ENCODE results near the gene POC1A.

Gene POC1A

DNA sequence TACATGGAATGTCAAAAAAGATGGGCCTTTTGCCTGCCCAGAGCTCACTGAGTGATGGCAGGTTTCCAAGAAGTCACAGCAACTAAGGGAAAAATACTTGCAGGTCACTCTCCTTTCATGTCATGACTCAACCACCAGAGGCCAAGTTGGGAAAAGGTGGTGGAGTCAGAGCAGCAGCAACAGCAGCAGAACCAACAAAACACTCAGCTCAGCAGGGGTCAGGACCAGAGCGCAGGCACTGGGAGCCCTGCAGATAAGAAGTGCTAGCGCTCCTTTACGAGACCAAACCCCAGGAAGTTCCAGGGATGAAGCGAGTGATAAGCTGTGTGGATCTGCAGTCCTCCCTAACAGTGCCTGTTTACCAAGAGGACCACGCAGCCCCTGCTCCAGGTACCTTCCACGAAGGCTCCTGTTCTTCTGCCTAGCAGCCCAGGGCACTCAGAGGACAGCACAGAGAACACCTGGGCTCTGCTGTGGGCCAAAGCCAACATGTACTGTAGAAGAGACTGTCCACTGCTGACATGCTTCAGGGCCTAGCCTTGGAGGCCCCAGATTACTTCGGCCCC lies 26.0 kb downstream of the POC1A start:
- Histone ChIP-seq H3K9ac (ENCODE audit: low read length in 2 of 2) (no peak overlapping the region), H3K4me1 (ENCODE audit: control insufficient read depth, insufficient read depth, low read length) (peaks cover 3% of the 10 kb centered on the region), H3K36me3 (ENCODE audit: control insufficient read depth in 2 of 2, insufficient read depth in 2 of 2, low read length in 2 of 2) (no peaks in the 10 kb centered on the region), H3K4me3 (ENCODE audit: low read length in 2 of 2) (no peak overlapping the region), H3K27me3 (ENCODE audit: control insufficient read depth in 1 of 2, insufficient read depth in 2 of 2, low read length in 2 of 2) (no peaks in the 10 kb centered on the region), H3K9me3 (ENCODE audit: control insufficient read depth in 2 of 2, low read length in 2 of 2) (no peaks in the 10 kb centered on the region), H3K27ac (ENCODE audit: low read length) (no peak overlapping the region)

DNA sequence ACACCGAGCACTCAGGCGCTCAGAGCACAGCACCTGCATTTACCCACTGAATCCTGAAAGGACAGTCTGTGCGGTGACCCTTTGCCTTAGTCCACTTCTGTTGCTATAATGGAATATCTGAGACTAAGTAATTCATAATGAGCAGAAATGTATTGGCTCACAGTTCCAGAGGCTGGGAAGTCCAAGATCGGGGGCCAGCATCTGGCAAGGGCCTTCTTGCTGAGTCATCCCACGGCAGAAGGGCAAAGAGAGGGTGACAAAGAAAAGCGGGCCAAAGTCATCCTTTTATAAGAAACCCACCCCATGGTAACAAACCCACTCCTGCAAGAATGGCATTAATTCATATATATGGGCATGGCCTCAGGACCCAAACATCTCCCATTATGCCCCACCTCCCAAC lies 27.7 kb downstream of the POC1A start:
- H3K4me1 ChIP-seq (ENCODE audit: control insufficient read depth, insufficient read depth, low read length): peaks cover 14% of the 10 kb centered on the region
- H3K9me3 ChIP-seq (ENCODE audit: control insufficient read depth in 2 of 2, low read length in 2 of 2): no peaks in the 10 kb centered on the region
- no peak overlapping the region for H3K27ac ChIP-seq (ENCODE audit: low read length)
- H3K27me3 ChIP-seq (ENCODE audit: control insufficient read depth in 1 of 2, insufficient read depth in 2 of 2, low read length in 2 of 2): no peaks in the 10 kb centered on the region
- no peaks in the 10 kb centered on the region for H3K36me3 ChIP-seq (ENCODE audit: control insufficient read depth in 2 of 2, insufficient read depth in 2 of 2, low read length in 2 of 2)
- no peak overlapping the region for H3K4me3 ChIP-seq (ENCODE audit: low read length in 2 of 2)
- H3K9ac ChIP-seq (ENCODE audit: low read length in 2 of 2): no peak overlapping the region

DNA sequence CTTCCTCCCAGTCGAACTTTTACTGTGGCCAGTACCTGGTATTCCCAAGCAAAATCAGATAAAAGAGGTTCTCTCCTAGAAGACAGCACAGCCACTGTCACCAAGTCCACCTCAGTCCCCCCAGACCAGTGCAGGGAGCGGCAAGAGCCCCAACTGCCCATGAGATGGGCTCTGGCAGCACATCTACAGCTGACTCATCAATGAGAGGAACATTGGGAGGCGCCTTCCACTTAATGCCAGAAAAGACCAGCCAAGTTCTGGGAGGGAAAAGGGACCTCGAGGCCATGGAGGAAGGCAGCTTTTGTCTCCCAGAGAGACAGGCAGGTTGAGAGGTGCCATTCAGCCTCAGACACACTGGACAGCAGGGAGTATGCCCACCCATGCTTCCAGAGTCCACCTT lies 28.2 kb downstream of the POC1A start:
- H3K9me3 ChIP-seq (ENCODE audit: control insufficient read depth in 2 of 2, low read length in 2 of 2): no peaks in the 10 kb centered on the region
- H3K36me3 ChIP-seq (ENCODE audit: control insufficient read depth in 2 of 2, insufficient read depth in 2 of 2, low read length in 2 of 2): no peaks in the 10 kb centered on the region
- no peaks in the 10 kb centered on the region for H3K27me3 ChIP-seq (ENCODE audit: control insufficient read depth in 1 of 2, insufficient read depth in 2 of 2, low read length in 2 of 2)
- H3K4me1 ChIP-seq (ENCODE audit: control insufficient read depth, insufficient read depth, low read length): peaks cover 16% of the 10 kb centered on the region
- no peak overlapping the region for H3K4me3 ChIP-seq (ENCODE audit: low read length in 2 of 2)
- no peak overlapping the region for H3K27ac ChIP-seq (ENCODE audit: low read length)
- H3K9ac ChIP-seq (ENCODE audit: low read length in 2 of 2): no peak overlapping the region

DNA sequence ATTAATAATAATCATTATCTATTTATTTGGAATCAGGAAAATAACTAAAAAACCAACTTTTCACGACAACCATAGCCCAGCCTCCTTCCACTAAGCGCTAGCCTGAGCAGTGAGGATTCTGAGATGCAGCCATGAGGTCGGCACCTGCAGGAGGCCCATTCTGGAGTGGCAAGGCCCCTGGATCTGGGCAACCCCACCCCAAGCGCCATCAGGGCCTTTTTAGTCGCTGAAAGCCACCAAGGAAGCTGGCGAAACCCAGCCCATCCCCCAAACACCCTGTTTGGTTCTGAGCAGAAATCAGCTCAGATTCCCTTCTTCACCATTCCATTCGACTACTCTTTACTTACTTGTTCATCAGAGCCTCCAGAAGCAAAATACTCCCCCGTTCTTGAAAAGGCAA lies 29.5 kb downstream of the POC1A start:
- Histone ChIP-seq H3K4me3 (ENCODE audit: low read length in 2 of 2) (no peak overlapping the region), H3K9ac (ENCODE audit: low read length in 2 of 2) (no peak overlapping the region), H3K27me3 (ENCODE audit: control insufficient read depth in 1 of 2, insufficient read depth in 2 of 2, low read length in 2 of 2) (no peaks in the 10 kb centered on the region), H3K27ac (ENCODE audit: low read length) (no peak overlapping the region), H3K9me3 (ENCODE audit: control insufficient read depth in 2 of 2, low read length in 2 of 2) (no peaks in the 10 kb centered on the region), H3K36me3 (ENCODE audit: control insufficient read depth in 2 of 2, insufficient read depth in 2 of 2, low read length in 2 of 2) (no peaks in the 10 kb centered on the region), H3K4me1 (ENCODE audit: control insufficient read depth, insufficient read depth, low read length) (peaks cover 23% of the 10 kb centered on the region)

DNA sequence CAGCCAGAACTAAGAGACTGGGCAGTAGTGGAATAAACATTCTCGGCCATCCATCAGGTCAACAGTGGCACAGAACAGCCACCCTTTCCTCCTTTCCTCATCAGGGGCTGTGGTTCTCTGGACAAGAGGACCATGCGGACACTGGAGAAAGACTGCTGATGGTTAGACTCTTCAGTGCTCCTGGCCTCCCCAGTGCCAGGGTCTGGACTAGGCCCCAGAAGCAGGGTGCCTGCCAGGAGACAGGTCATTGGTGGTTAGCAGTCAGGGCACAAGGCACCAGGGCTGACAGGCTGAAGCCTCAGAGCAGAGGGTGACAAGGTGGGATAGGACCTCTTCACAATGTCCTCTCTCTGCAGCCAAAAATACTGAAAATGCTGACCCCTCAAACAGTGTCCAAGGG lies 30.1 kb downstream of the POC1A start:
- Histone ChIP-seq H3K27me3 (ENCODE audit: control insufficient read depth in 1 of 2, insufficient read depth in 2 of 2, low read length in 2 of 2) (no peaks in the 10 kb centered on the region), H3K4me1 (ENCODE audit: control insufficient read depth, insufficient read depth, low read length) (peaks cover 23% of the 10 kb centered on the region), H3K9me3 (ENCODE audit: control insufficient read depth in 2 of 2, low read length in 2 of 2) (no peaks in the 10 kb centered on the region), H3K36me3 (ENCODE audit: control insufficient read depth in 2 of 2, insufficient read depth in 2 of 2, low read length in 2 of 2) (no peaks in the 10 kb centered on the region), H3K9ac (ENCODE audit: low read length in 2 of 2) (no peak overlapping the region), H3K4me3 (ENCODE audit: low read length in 2 of 2) (no peak overlapping the region), H3K27ac (ENCODE audit: low read length) (no peak overlapping the region)

DNA sequence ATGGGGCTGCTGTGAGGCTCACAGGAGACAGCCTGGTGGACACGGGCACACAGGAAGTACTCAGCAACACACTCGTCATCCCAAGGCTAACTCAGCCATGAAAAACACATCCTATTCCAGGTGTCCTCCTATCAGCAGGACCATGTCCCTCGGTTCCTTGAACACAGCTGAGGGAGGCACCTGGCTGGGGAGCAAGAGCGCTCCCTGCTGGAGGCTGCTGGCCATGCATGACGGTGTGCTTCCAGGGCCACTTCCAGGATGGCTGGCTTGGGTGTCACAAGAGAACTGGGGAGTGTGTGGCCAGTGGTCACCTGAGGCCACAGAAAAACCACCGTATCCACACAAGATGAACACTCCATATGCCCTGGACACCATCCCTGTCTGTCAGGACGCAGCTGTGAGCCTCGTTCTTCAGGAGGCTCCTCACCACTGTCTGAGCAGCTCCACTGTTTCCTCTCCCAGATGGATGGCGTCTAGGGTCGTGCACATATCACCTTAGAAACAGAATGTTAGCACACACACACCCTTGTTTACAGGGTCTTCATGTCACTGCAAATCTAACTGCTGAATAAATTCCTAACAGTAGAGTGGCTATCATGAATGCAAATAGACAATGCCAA lies 31.0 kb downstream of the POC1A start:
- Histone ChIP-seq H3K4me1 (ENCODE audit: control insufficient read depth, insufficient read depth, low read length) (peaks cover 23% of the 10 kb centered on the region), H3K36me3 (ENCODE audit: control insufficient read depth in 2 of 2, insufficient read depth in 2 of 2, low read length in 2 of 2) (no peaks in the 10 kb centered on the region), H3K27ac (ENCODE audit: low read length) (no peak overlapping the region), H3K9ac (ENCODE audit: low read length in 2 of 2) (no peak overlapping the region), H3K4me3 (ENCODE audit: low read length in 2 of 2) (no peak overlapping the region), H3K9me3 (ENCODE audit: control insufficient read depth in 2 of 2, low read length in 2 of 2) (no peaks in the 10 kb centered on the region), H3K27me3 (ENCODE audit: control insufficient read depth in 1 of 2, insufficient read depth in 2 of 2, low read length in 2 of 2) (no peaks in the 10 kb centered on the region)

DNA sequence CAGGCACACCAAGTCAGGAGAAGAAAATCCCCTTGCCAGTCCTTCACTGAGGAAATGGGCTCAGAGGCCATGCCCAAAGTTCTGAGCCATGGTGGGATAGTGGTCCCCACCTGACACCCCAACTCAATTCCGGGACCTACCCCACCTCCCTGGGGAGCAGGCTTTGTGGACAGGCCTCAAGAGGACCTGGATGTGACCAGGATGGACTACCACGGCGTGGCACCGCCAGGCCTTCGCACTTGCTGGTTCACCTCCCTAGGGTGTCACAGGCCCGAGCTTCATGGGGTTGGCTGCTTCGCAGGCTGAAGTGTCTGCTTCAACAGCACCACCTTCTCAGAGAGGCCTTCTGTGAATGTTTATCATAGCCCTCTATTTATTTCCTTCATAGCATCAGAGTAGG lies 31.7 kb downstream of the POC1A start:
- Histone ChIP-seq H3K9ac (ENCODE audit: low read length in 2 of 2) (peak overlapping the region in 1 of 2 donors; percentile 23), H3K36me3 (ENCODE audit: control insufficient read depth in 2 of 2, insufficient read depth in 2 of 2, low read length in 2 of 2) (no peaks in the 10 kb centered on the region), H3K4me3 (ENCODE audit: low read length in 2 of 2) (no peak overlapping the region), H3K27ac (ENCODE audit: low read length) (no peak overlapping the region), H3K4me1 (ENCODE audit: control insufficient read depth, insufficient read depth, low read length) (peaks cover 23% of the 10 kb centered on the region), H3K9me3 (ENCODE audit: control insufficient read depth in 2 of 2, low read length in 2 of 2) (no peaks in the 10 kb centered on the region), H3K27me3 (ENCODE audit: control insufficient read depth in 1 of 2, insufficient read depth in 2 of 2, low read length in 2 of 2) (no peaks in the 10 kb centered on the region)

DNA sequence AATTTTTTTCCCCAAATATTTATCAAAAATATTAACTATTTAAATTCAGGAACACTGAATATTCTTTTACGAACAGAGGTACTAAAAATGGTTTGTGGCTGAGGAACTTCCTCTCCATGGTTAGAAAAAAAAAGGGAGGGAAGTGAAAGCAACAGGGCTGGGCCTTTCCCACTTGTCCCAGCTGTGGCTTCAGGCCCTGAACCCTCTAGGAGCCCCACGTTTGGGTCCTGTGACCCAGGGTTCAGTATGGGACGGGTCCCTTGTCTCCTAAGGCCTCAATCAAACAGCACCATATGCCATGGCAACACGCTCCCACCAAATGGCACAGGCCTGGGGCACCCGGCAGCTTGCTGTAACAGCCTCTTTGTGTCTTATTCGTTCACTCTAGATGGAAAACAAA lies 32.4 kb downstream of the POC1A start:
- no peak overlapping the region for H3K9ac ChIP-seq (ENCODE audit: low read length in 2 of 2)
- no peaks in the 10 kb centered on the region for H3K27me3 ChIP-seq (ENCODE audit: control insufficient read depth in 1 of 2, insufficient read depth in 2 of 2, low read length in 2 of 2)
- no peak overlapping the region for H3K4me3 ChIP-seq (ENCODE audit: low read length in 2 of 2)
- no peak overlapping the region for H3K27ac ChIP-seq (ENCODE audit: low read length)
- no peaks in the 10 kb centered on the region for H3K9me3 ChIP-seq (ENCODE audit: control insufficient read depth in 2 of 2, low read length in 2 of 2)
- peaks cover 23% of the 10 kb centered on the region for H3K4me1 ChIP-seq (ENCODE audit: control insufficient read depth, insufficient read depth, low read length)
- no peaks in the 10 kb centered on the region for H3K36me3 ChIP-seq (ENCODE audit: control insufficient read depth in 2 of 2, insufficient read depth in 2 of 2, low read length in 2 of 2)

DNA sequence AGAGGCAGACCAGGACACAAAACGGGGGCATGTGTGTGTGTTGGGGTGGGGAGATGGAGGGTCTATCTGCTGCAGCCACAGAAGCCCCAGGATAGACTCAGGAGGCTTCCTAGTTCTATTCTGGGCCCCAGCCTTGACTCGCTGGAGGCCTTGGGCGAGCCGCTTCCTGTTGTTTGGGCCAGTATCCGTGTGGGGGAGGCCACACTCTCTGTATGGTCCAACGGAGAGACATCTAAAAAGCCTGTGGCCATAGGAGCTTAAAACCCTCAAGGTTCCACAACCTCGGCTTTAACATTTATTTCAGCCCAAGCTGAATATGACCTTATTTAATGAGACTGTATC lies 32.8 kb downstream of the POC1A start:
- no peak overlapping the region for H3K27ac ChIP-seq (ENCODE audit: low read length)
- H3K27me3 ChIP-seq (ENCODE audit: control insufficient read depth in 1 of 2, insufficient read depth in 2 of 2, low read length in 2 of 2): no peaks in the 10 kb centered on the region
- no peak overlapping the region for H3K4me3 ChIP-seq (ENCODE audit: low read length in 2 of 2)
- H3K4me1 ChIP-seq (ENCODE audit: control insufficient read depth, insufficient read depth, low read length): peaks cover 23% of the 10 kb centered on the region
- no peaks in the 10 kb centered on the region for H3K36me3 ChIP-seq (ENCODE audit: control insufficient read depth in 2 of 2, insufficient read depth in 2 of 2, low read length in 2 of 2)
- no peaks in the 10 kb centered on the region for H3K9me3 ChIP-seq (ENCODE audit: control insufficient read depth in 2 of 2, low read length in 2 of 2)
- H3K9ac ChIP-seq (ENCODE audit: low read length in 2 of 2): no peak overlapping the region

DNA sequence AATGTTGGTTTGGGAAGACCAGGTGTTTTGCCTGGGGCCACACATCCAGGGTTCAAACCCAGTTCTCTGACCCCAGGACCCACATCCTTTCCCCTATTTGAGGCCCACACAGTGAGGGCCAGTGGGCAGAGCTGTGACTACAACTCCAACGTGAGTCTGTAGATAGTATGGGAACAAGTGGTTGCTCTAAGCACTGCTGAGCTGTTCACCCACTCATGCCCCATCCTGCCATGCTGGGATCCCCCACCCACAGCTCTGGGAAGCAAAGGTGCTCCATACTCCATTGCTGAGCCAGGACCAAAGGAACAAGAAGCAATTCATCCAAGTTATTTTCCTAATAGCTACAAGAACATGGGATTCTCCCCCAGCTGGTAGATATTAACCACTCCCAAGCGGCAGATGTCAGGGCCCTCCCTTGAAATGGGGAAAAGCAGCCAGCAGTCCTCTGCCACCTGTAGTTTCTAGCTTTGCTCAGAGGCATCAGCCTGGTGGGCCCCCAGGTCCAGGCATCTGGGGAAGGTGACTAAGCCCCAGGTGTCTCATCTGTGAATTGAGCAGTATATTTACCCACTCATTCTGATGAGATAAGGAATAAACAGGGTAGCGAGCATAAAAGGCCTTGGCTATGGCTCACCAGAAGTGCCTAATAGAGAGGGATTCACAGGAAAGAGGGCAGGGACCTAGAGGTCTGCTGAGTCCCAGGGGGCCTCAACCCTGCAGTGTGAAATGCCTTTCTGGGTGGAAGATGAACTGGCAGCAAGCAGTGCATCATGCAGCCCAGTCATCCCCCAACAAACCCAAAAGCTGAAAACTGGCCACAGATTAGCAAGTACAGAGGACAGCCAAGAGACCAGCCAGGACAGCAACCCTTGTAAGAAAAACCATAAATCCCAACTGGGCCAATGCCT lies 33.4 kb downstream of the POC1A start:
- Histone ChIP-seq H3K27me3 (ENCODE audit: control insufficient read depth in 1 of 2, insufficient read depth in 2 of 2, low read length in 2 of 2) (no peaks in the 10 kb centered on the region), H3K9me3 (ENCODE audit: control insufficient read depth in 2 of 2, low read length in 2 of 2) (no peaks in the 10 kb centered on the region), H3K27ac (ENCODE audit: low read length) (no peak overlapping the region), H3K4me3 (ENCODE audit: low read length in 2 of 2) (no peak overlapping the region), H3K36me3 (ENCODE audit: control insufficient read depth in 2 of 2, insufficient read depth in 2 of 2, low read length in 2 of 2) (no peaks in the 10 kb centered on the region), H3K9ac (ENCODE audit: low read length in 2 of 2) (peak overlapping the region in 1 of 2 donors; percentile 5), H3K4me1 (ENCODE audit: control insufficient read depth, insufficient read depth, low read length) (peaks cover 23% of the 10 kb centered on the region)

DNA sequence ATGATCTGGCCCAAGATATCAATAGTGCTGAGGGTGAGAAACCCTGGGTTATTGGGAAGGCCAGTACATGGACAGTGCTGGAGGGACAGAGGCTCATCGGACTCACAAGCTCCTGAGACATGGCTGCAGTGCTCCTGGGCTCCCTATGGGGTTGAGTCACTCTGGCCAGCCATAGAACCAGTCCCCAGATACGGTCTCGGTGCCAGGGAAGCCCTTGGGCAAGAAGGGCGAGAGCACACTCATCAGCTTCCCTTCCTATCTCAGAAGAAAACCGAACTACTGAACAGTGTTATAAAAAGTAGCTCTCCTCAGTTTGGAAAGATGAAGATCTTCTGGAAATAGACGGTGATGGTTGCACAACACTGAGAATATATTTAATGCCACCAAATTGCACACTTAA lies 34.4 kb downstream of the POC1A start:
- H3K27ac ChIP-seq (ENCODE audit: low read length): no peak overlapping the region
- H3K4me3 ChIP-seq (ENCODE audit: low read length in 2 of 2): no peak overlapping the region

More for the DNA sequence above, 34.4 kb downstream of the POC1A start:
- Histone ChIP-seq H3K4me1 (ENCODE audit: control insufficient read depth, insufficient read depth, low read length) (peaks cover 23% of the 10 kb centered on the region), H3K36me3 (ENCODE audit: control insufficient read depth in 2 of 2, insufficient read depth in 2 of 2, low read length in 2 of 2) (no peaks in the 10 kb centered on the region), H3K9me3 (ENCODE audit: control insufficient read depth in 2 of 2, low read length in 2 of 2) (no peaks in the 10 kb centered on the region), H3K9ac (ENCODE audit: low read length in 2 of 2) (no peak overlapping the region), H3K27me3 (ENCODE audit: control insufficient read depth in 1 of 2, insufficient read depth in 2 of 2, low read length in 2 of 2) (no peaks in the 10 kb centered on the region)

All from stomach smooth muscle (tissue), 2 donors.